Left colon (tissue), 2 donors: ENCODE results near the gene IGFL1. TPM values are rescaled to one million over a fixed set of nuclear protein-coding genes. Genes with fewer than 3 reads are reported as not detected.
"Not testable (repeated sequence)": the region's sequence is repeated elsewhere in the genome, so short reads cannot be mapped to it uniquely, and the experiment has no call there.

Experiments used
- ATAC-seq: fragments of 200-7000 bp; cut with Tn5 transposase; one replicate; pipeline ENCODE4 v1.9.1; 2020; ENCODE audit warnings: mild to moderate bottlenecking, moderate library complexity
- DNase-seq, 2 donors: peaks; one replicate each; pipeline ENCODE4 v3.0.0-alpha.2; 2020
- intact Hi-C, 2 donors: fragments of 100-400 bp; cut with DNase I in 1 of 2; cut with micrococcal nuclease in 1 of 2; formaldehyde crosslinking; loops; one replicate each; pipeline versions ENCODE4 v1.11.2 to v1.14.0; 2022; cut with DNase I, micrococcal nuclease
- total RNA-seq, 2 donors: library from RNA; stranded (reverse); fragmentation: NEBNext Ultra II Directional; extraction: Animal tissue kit (Norgen Biotek cat#: 25700); gene quantifications; one replicate each; pipeline ENCODE4 v1.2.1, GENCODE V29; 2021
- donor health status: DM: no; HTN: no; CAD: no.
- donor health status: DM: yes; HTN: yes; CAD: no.

IGFL1 gene
- total RNA-seq, 2 donors from 2014 or later, result not detected

DNA sequence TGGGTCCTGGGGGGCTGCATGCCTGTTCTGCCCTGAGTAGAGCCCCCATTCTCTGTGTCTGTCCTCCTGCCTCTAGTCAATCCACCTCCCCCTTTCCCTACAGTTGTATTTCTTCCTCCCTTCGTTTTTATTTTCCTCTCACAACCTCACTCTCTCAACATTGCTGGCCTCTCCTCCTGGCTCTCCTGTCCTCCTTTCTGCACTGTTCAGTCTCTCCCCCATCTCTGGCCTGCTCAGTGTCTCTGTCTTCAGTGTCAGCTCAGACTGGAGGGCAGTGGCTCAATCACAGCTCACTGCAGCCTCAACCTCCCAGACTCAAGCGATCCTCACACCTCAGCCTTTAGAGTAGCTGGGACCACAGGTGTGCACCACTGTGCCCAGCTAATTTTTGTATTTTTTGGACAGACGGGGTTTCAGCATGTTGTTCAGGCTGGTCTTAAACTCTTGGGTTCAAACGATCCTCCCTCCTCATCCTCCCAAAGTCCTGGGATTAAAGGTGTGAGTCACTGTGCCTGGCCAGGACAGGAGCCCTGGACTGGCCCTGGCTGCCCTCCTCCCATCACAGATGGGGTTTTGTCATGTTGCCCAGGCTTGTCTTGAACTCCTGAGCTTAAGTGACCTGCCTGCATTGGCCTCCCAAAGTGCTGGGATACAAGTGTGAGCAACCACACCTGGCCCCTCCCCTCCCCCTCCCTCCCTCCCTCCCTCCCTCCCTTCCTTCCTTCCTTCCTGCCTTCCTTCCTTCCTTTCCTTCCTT lies 32.0 kb upstream of the IGFL1 start:
- intact Hi-C loops, result no loop called here
- DNase-seq (no peak), ATAC-seq (no peak)

GRCh38 chr19:46198756-46199155 lies 30.8 kb upstream of the IGFL1 start:
- intact Hi-C loops, result no loop called here
- ATAC-seq, result no peak
- DNase-seq, result no peak

DNA sequence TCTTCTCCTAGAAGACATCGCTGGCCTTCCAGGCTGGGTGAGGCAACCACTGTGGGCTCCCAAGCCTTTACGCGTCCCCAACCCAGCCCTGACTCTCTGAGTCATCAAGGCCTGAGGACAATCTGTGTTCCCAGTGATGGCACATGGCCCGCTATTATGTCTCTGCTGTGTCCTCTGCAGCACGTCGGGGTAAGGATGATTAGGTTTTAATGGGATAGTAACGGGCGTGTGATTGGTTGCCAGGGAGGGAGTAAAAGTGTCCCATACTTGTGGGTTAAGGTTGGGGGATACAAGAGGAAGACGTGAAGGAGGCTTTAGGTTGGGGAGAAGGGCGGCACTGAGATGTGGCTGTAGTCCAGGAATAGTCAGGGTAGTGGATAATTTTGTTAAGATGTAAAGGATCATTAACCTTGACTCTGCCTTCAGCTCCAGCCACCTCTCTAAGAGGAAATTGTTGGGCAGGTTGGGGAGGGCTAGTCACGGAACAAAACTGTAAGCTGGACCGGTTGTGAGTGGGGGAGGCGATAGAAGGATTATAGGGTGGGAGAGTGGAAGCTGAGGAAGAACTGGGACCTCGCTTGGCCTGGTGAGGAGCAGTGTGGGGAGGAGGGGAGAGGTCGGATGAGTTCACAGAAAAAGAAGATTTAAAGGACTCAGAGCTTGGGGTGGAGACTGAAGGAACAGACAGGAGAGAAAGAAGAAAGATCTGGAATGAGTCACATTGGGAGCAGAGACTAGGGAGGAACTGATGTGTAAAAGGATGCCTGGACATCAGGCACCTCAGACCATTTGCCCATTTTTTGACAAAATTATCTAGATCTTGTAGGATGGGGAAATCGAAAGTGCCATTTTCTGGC lies 27.9 kb upstream of the IGFL1 start:
- DNase-seq (no peak), ATAC-seq (no peak)
- intact Hi-C loops, result no loop called here

GRCh38 chr19:46202426-46202825 lies 27.1 kb upstream of the IGFL1 start:
- DNase-seq, result no peak
- ATAC-seq, result no peak
- intact Hi-C loops, result no loop called here

DNA sequence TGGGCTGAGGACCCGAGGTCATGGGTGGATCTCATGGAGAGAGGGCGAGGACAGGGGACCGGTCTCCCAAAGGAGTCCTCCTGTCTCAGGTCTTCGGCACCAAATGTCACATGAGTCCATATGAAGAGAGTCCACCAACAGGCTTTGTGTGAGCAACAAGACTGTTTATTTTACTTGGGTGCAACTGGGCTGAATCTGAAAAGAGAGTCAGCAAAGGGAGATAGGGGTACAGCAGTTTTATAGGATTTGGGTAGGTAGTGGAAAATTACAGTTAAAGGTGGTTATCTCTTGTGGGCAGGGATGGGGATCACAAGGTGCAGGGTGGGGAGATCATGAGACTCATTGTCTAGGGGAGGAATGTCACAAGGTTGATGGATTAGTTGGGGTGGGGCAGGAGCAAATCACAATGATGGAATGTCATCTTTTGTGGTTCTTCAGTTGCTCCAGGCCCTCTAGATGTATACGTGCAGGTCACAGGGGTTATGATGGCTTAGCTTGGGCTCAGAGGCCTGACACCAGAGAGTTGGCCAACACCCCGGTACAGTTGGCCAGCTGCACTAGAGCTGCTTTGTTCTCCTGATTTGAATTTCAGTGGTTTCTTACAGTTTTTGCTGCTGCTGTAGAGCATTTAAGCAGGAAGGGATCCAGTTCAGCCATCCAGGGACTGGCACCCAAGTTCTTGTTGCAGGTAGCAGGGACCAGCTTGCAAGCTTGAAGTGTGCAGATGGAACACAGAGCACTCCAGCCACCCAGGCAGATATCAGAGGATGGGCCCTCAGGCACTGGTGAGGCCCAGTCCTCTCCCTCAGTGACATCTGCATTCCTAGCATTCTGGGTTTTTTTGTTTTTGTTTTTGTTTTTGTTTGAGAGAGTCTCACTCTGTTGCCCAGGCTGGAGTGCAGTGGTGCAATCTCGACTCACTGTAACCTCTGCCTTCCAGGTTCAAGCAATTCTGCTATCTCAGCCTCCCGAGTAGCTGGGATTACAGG lies 26.4 kb upstream of the IGFL1 start:
- intact Hi-C loops, result no loop called here
- DNase-seq (no peak), ATAC-seq (no peak)

GRCh38 chr19:46204008-46204407 lies 25.5 kb upstream of the IGFL1 start:
- no peak for DNase-seq
- ATAC-seq, result no peak
- intact Hi-C loops, result no loop called here

DNA sequence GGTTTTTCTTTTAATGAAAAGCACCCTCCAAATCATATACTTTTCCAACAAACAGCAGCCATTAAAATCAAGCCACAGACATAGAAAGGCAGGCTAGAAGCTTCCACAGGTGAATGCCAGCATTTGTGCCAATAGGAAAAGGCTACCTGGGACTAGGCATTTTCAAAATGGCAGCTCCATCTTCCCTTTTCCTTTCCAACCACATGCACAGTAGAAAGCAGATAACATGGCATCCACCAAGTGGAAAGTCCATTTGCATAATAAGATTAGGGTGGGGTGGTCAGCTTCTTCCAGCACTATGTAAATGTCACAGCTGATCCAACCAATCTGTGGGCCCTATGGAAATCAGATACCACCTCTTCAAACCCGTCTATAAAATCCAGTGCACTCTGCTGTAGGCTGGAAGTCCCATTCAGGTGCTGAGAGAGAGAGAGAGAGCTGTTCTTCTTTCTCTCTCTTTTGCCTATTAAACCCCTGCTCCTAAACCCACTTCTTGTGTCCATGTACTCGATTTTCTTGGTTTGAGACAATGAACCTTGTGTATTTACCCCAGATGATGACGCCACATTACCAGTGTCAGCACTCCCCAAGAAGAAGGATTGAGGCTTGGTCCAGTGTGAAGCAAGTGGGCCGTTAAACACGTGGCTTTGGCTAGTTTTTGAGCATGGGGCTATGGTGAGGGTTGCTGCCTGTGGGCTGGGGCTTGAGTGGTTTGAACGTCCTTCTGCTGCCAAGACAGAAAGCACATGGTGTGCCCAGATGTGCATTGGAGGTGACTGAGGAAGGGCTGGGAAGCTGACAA lies 24.2 kb upstream of the IGFL1 start:
- DNase-seq (no peak), ATAC-seq (no peak)
- intact Hi-C loops, result no loop called here

DNA sequence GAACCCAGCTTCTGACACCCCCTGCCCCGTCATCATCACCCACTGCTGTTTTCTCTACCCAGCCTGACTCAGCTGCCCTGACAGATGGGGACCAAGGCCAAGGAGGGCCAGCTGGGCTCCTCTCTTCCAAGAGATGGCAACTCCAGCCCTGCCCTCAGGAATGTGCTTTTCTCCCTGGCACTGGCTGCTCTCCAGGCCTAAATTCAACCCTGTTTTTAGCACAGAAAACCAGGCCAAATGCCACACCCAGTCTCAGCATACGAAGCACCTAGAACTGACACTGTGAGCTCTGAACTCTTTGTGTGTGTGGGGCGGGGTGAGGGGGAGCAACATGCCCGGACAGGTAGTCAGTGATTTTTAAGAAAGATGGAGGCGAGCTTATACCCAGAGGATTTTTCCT lies 23.4 kb upstream of the IGFL1 start:
- intact Hi-C loops, result no loop called here
- ATAC-seq (no peak), DNase-seq (no peak)

GRCh38 chr19:46206682-46207081 lies 22.9 kb upstream of the IGFL1 start:
- DNase-seq, result no peak
- intact Hi-C loops, result no loop called here
- ATAC-seq, result no peak

DNA sequence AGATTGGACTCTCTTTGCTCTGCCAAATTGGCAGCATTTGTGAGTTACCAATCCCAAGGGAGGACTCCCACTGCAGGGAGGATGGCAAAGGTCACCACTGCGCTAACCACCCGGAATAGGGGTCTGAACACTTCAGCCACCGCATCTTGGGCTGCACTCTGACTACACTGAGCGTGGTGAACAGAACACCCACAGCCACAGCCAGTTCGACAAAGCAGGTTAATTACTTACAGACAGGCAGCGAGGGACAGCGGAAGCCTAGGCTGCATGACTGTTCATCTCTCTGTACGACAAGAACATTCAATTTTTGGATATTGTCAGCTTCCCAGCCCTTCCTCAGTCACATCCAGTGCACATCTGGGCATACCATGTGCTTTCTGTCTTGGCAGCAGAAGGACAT lies 21.7 kb upstream of the IGFL1 start:
- ATAC-seq, DNase-seq, intact Hi-C loops: not testable (repeated sequence)

DNA sequence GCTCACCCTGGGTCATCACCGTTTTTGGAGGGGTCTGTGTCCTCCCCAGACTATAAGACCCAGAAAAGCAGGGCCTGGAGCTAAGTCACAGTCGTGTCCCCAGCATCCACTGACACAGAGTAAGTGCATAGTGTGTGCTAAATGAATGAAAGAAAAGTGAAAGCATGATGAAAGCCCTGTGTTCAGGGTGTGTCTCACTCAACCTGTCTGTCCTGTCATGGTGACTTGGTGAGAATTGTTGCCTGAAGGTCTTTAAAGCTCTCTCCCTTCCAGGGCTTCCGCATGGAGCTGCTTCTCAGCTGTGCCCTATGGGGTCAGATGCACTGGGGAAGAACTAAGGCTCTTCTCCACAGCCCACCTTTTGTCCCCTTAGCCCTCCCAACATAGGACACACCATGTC lies 20.5 kb upstream of the IGFL1 start:
- no peak for DNase-seq
- intact Hi-C loops, result no loop called here
- ATAC-seq, result peak; percentile 84

- intact Hi-C loops, result no loop called here
- ATAC-seq, result peak; percentile 42
- DNase-seq, result no peak
Observed at GRCh38 chr19:46209472-46209871, 20.1 kb upstream of the IGFL1 start.

DNA sequence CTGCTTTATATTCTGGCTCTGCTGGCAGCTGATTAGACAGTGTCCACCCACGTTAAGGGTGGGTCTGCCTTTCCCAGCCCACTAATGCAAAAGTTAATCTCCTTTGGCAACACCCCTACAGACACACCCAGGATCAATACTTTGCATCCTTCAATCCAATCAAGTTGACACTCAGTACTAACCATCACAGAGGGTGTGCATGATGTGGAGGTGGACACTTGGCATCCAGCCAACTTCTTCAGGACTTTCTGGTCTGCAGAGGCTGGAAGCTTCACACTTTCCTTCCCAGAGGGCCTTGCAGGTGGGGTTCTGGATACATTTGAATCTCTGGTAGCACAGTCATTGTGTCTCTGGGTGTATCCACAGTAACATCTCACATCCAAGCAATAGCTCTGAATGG lies 18.9 kb upstream of the IGFL1 start:
- intact Hi-C loops, result no loop called here
- ATAC-seq (no peak), DNase-seq (no peak)

GRCh38 chr19:46211201-46211881 lies 18.2 kb upstream of the IGFL1 start:
- no peak for DNase-seq

GRCh38 chr19:46212592-46212991 lies 16.9 kb upstream of the IGFL1 start:
- ATAC-seq, DNase-seq, intact Hi-C loops: not testable (repeated sequence)

More at GRCh38 chr19:46211201-46211881, 18.2 kb upstream of the IGFL1 start:
- intact Hi-C loops, result no loop called here
- ATAC-seq, result no peak

DNA sequence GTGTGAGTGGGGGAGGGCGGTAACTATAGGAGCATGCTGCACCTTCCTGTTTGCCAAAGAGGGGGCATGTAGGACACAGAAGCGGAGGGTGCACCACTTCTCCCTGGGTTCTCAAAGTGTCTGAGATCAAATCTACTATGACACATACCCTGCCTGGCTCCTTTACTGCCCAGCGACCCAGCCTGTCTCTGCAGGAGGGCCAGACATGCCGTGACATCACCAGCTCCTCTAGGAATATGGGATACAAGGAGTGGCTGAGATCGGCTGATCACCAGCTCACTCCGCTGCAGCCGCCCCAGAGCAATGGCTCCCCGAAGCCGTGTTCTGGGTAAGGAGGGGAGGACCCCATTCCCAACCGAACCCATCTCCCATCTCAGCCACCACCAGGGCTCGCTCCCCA lies 16.4 kb upstream of the IGFL1 start:
- ATAC-seq (no peak), DNase-seq (no peak)
- intact Hi-C loops, result no loop called here

DNA sequence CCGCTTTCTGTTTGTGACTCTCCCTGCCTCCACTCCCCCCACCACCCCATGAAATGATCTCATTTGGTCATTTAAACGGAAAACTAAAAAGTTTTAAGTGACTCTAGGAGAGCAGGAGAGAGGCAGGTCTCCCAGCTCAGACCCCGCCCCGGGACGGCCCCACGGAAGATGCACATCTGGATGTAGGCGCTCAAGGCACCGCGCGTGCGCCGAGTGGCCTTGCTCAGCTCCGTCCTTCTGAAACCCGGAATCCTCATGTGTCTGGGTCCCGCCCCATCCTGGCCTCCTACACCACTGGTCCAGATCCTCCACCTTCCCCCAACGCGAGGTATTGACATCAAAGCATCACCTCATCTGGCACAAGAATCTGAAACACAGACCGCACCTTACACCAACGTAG lies 15.7 kb upstream of the IGFL1 start:
- ATAC-seq (no peak), DNase-seq (no peak)
- intact Hi-C loops, result no loop called here

DNA sequence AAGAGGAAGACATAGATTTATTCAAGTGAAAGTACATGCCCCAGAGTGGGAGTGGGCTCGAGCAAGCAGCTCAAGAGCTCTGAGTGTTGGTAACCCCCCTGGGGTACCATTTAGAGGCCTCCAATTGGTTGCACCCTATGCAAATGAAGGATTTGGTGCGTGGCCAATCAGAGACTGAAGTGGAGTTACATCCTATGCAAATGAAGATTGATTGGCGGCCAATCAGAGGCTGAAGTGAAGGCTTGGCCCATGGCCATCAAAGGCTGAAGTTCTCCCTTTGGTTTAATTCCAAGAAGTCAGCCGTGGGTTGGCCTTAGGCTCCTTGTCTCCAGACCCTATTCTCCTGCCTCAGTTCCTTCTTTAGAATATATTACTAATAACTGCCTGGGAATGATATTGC lies 12.9 kb upstream of the IGFL1 start:
- no peak for DNase-seq
- intact Hi-C loops, result no loop called here
- no peak for ATAC-seq
